SH-SY5Y (cell line): ENCODE measurements around the gene PVALEF.

Experiments
- GATA2 ChIP-seq: IDR thresholded peaks from 2 replicates; pipeline ENCODE4 v1.6.1; 2011; ENCODE audit warnings: mild to moderate bottlenecking, low read depth, low read length
- GATA3 ChIP-seq: IDR thresholded peaks from 2 replicates; pipeline ENCODE4 v1.6.1; 2011; ENCODE audit warnings: low read depth, mild to moderate bottlenecking, low read length, moderate library complexity

DNA sequence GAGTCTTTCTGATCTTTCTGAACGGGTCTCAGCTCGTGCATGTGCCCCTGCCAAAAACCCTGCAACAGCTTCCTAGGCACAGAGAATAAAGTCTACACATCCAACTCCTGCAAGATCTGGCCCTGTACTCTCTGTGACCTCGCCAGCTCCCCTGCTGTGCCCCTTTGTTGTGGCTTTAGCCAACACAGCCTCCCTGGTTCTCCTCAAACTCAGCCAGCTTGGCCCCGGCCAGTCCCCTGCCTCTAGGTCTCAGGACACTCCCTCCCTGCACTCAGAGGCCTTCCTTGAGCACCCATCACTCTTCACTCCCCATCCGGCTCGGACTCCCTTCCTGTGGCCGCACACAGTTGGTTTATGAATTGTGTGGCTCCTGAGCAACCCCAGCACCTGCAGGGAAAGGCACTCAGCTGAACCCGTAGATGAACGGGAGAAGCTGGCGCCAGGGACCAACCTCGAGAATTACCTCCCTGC, 56.1 kb downstream of the PVALEF start:
- TF ChIP-seq GATA3: no peak
- no peak for TF ChIP-seq GATA2
